SK-N-SH treated with all-trans-retinoic acid at 6 μM for 48 hours (cell line): ENCODE measurements around the gene TYROBP.

Experiments used
- ATAC-seq: fragments of 200-7000 bp; cut with Tn5 transposase; 3 replicates; pipeline ENCODE4 v1.9.1; 2020; ENCODE audit warnings: mild to moderate bottlenecking, moderate library complexity
- ARNTL ChIP-seq: fragments of 450-650 bp; formaldehyde crosslinking; IDR thresholded peaks from 2 replicates; pipeline ENCODE4 v1.5.0; 2020; ENCODE audit warnings: low read depth, mild to moderate bottlenecking, moderate library complexity, borderline replicate concordance
- BACH2 ChIP-seq: fragments of 250-450 bp; sonication (Bioruptor Pico); IDR thresholded peaks from 2 replicates; pipeline ENCODE4 v1.9.0; 2021; ENCODE audit warnings: mild to moderate bottlenecking, borderline replicate concordance
- CREB5 ChIP-seq: fragments of 250-450 bp; sonication (Bioruptor Pico); IDR thresholded peaks from 2 replicates; pipeline ENCODE4 v1.5.1; 2020; ENCODE audit warnings: low read depth, mild to moderate bottlenecking, moderate library complexity
- CSDC2 ChIP-seq: fragments of 250-450 bp; sonication (Bioruptor Pico); IDR thresholded peaks from 2 replicates; pipeline ENCODE4 v1.5.0; 2020; ENCODE audit warnings: mild to moderate bottlenecking, moderate library complexity
- ESRRG ChIP-seq: fragments of 250-450 bp; sonication (Bioruptor Pico); IDR thresholded peaks from 2 replicates; pipeline ENCODE4 v1.6.1; 2021; ENCODE audit warnings: mild to moderate bottlenecking
- GLIS3 ChIP-seq: fragments of 250-450 bp; sonication (Bioruptor Pico); IDR thresholded peaks from 2 replicates; pipeline ENCODE4 v1.5.0; 2020; ENCODE audit warnings: mild to moderate bottlenecking, moderate library complexity
- ISL1 ChIP-seq: fragments of 250-450 bp; sonication (Bioruptor Pico); IDR thresholded peaks from 2 replicates; pipeline ENCODE4 v2.1.2; 2022; ENCODE audit warnings: mild to moderate bottlenecking, moderate library complexity
- OSR1 ChIP-seq: fragments of 250-450 bp; sonication (Bioruptor Pico); IDR thresholded peaks from 2 replicates; pipeline ENCODE4 v1.8.0; 2022; ENCODE audit warnings: moderate library complexity, mild to moderate bottlenecking, inconsistent platforms
- PPARA ChIP-seq: fragments of 250-450 bp; sonication (Bioruptor Pico); IDR thresholded peaks from 2 replicates; pipeline ENCODE4 v1.5.0; 2020; ENCODE audit warnings: mild to moderate bottlenecking, borderline replicate concordance
- RARB ChIP-seq: fragments of 250-450 bp; sonication (Bioruptor Pico); IDR thresholded peaks from 2 replicates; pipeline ENCODE4 v1.8.0; 2021; ENCODE audit warnings: mild to moderate bottlenecking, moderate library complexity
- SNAI2 ChIP-seq: fragments of 250-450 bp; sonication (Bioruptor Pico); IDR thresholded peaks from 2 replicates; pipeline ENCODE4 v1.5.0; 2020; ENCODE audit warnings: mild to moderate bottlenecking, moderate library complexity
- TCF4 ChIP-seq: fragments of 250-450 bp; sonication (Bioruptor Pico); IDR thresholded peaks from 2 replicates; pipeline ENCODE4 v1.8.0; 2021; ENCODE audit warnings: mild to moderate bottlenecking, moderate library complexity, borderline replicate concordance
- TOX ChIP-seq: fragments of 250-450 bp; sonication (Bioruptor Pico); IDR thresholded peaks from 2 replicates; pipeline ENCODE4 v1.8.0; 2021; ENCODE audit warnings: mild to moderate bottlenecking, moderate library complexity, borderline replicate concordance
- TSHZ2 ChIP-seq: fragments of 250-450 bp; sonication (Bioruptor Pico); IDR thresholded peaks from 2 replicates; pipeline ENCODE4 v1.5.0; 2020; ENCODE audit warnings: mild to moderate bottlenecking, moderate library complexity
- ZC3H10 ChIP-seq: fragments of 250-450 bp; sonication (Bioruptor Pico); IDR thresholded peaks from 2 replicates; pipeline ENCODE4 v1.5.1; 2021; ENCODE audit warnings: mild to moderate bottlenecking, moderate library complexity
- ZFP3 ChIP-seq: fragments of 250-450 bp; sonication (Bioruptor Pico); IDR thresholded peaks from 2 replicates; pipeline ENCODE4 v1.5.0; 2020; ENCODE audit warnings: mild to moderate bottlenecking, moderate library complexity
- ZNF565 ChIP-seq: fragments of 450-650 bp; formaldehyde crosslinking; conservative IDR thresholded peaks from 2 replicates; pipeline ENCODE4 v1.5.0; 2020; ENCODE audit warnings: low read depth, mild to moderate bottlenecking, moderate library complexity
- ZNF70 ChIP-seq: fragments of 450-650 bp; formaldehyde crosslinking; IDR thresholded peaks from 2 replicates; pipeline ENCODE4 v1.5.0; 2020; ENCODE audit warnings: mild to moderate bottlenecking, moderate library complexity
- ZNF8 ChIP-seq: fragments of 450-650 bp; formaldehyde crosslinking; IDR thresholded peaks from 2 replicates; pipeline ENCODE4 v1.5.0; 2020; ENCODE audit warnings: mild to moderate bottlenecking, moderate library complexity
- TF ChIP-seq, protein P1 (sequence below): fragments of 250-450 bp; sonication (Bioruptor Pico); IDR thresholded peaks from 2 replicates; pipeline ENCODE4 v1.5.1; 2021; ENCODE audit warnings: mild to moderate bottlenecking, moderate library complexity
- TF ChIP-seq, protein P2 (sequence below): fragments of 250-450 bp; sonication (Bioruptor Pico); IDR thresholded peaks from 2 replicates; pipeline ENCODE4 v1.8.0; 2020; ENCODE audit warnings: mild to moderate bottlenecking, moderate library complexity, borderline replicate concordance

Gene TYROBP

DNA sequence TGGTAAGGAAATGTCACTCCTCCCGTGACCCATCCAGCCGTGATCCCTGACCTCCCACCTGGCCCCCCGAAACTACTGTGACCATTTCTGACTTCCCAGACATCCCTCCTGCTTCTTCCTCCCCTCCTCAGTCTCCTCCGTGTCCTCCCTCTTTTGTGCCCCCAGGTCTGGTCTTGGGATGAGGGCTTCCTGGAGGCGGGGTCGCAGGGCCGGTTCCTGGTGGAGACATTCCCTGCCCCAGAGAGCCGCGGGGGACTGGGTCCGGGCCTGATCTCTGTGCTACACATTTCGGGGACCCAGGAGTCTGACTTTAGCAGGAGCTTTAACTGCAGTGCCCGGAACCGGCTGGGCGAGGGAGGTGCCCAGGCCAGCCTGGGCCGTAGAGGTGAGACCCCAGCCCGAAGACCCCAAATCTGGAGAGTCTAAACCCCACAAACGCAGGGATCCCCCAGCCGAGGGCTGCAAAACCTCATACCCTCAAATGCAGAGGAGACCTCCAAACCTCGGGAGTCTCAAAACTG is 46.4 kb downstream of the TYROBP start:
- no peak for ATAC-seq
- TF ChIP-seq, protein P1, sequence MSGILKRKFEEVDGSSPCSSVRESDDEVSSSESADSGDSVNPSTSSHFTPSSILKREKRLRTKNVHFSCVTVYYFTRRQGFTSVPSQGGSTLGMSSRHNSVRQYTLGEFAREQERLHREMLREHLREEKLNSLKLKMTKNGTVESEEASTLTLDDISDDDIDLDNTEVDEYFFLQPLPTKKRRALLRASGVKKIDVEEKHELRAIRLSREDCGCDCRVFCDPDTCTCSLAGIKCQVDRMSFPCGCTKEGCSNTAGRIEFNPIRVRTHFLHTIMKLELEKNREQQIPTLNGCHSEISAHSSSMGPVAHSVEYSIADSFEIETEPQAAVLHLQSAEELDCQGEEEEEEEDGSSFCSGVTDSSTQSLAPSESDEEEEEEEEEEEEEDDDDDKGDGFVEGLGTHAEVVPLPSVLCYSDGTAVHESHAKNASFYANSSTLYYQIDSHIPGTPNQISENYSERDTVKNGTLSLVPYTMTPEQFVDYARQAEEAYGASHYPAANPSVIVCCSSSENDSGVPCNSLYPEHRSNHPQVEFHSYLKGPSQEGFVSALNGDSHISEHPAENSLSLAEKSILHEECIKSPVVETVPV (CRISPR knock-in tag): no peak
- TF ChIP-seq TCF4 (no peak), ZNF8 (CRISPR knock-in tag) (no peak), ESRRG (CRISPR knock-in tag) (no peak), CREB5 (CRISPR knock-in tag) (no peak), ARNTL (CRISPR knock-in tag) (no peak), BACH2 (CRISPR knock-in tag) (no peak)
- TF ChIP-seq, all 23 proteins: peak for 0

GRCh38 chr19:35860818-35861639 is 47.1 kb downstream of the TYROBP start:
- no peak for TF ChIP-seq TCF4
- TF ChIP-seq ARNTL (CRISPR knock-in tag): no peak
- no peak for TF ChIP-seq ZNF70 (CRISPR knock-in tag)
- TF ChIP-seq ESRRG (CRISPR knock-in tag): no peak
- TF ChIP-seq ISL1 (CRISPR knock-in tag): no peak
- no peak for TF ChIP-seq TSHZ2 (CRISPR knock-in tag)
- TF ChIP-seq, protein P2, sequence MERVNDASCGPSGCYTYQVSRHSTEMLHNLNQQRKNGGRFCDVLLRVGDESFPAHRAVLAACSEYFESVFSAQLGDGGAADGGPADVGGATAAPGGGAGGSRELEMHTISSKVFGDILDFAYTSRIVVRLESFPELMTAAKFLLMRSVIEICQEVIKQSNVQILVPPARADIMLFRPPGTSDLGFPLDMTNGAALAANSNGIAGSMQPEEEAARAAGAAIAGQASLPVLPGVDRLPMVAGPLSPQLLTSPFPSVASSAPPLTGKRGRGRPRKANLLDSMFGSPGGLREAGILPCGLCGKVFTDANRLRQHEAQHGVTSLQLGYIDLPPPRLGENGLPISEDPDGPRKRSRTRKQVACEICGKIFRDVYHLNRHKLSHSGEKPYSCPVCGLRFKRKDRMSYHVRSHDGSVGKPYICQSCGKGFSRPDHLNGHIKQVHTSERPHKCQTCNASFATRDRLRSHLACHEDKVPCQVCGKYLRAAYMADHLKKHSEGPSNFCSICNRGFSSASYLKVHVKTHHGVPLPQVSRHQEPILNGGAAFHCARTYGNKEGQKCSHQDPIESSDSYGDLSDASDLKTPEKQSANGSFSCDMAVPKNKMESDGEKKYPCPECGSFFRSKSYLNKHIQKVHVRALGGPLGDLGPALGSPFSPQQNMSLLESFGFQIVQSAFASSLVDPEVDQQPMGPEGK (CRISPR knock-in tag): no peak
- TF ChIP-seq RARB: no peak
- TF ChIP-seq, protein P1 (CRISPR knock-in tag): no peak
- TF ChIP-seq TOX (CRISPR knock-in tag): no peak
- no peak for TF ChIP-seq CSDC2 (CRISPR knock-in tag)
- TF ChIP-seq ZNF565 (CRISPR knock-in tag): no peak
- ATAC-seq: no peak

- no peak for ATAC-seq
- TF ChIP-seq ZFP3: no peak
- no peak for TF ChIP-seq ISL1 (CRISPR knock-in tag)
- no peak for TF ChIP-seq BACH2 (CRISPR knock-in tag)
- no peak for TF ChIP-seq GLIS3
- no peak for TF ChIP-seq TOX (CRISPR knock-in tag)
- no peak for TF ChIP-seq SNAI2 (CRISPR knock-in tag)
- no peak for TF ChIP-seq TSHZ2 (CRISPR knock-in tag)
- no peak for TF ChIP-seq PPARA (CRISPR knock-in tag)
- TF ChIP-seq CREB5 (CRISPR knock-in tag): no peak
- no peak for TF ChIP-seq ESRRG (CRISPR knock-in tag)
- no peak for TF ChIP-seq ZNF565 (CRISPR knock-in tag)
- no peak for TF ChIP-seq OSR1 (CRISPR knock-in tag)
- no peak for TF ChIP-seq TCF4
- TF ChIP-seq ARNTL (CRISPR knock-in tag): no peak
- no peak for TF ChIP-seq ZC3H10 (CRISPR knock-in tag)
Observed at GRCh38 chr19:35860436-35860817, 47.7 kb downstream of the TYROBP start.
